Embryonic facial prominence (tissue), 1 donor: ENCODE data around the gene PREX1.

Source experiments
- DNase-seq: peaks from one replicate; pipeline ENCODE4 v3.0.0-alpha.2; 2016; ENCODE audit errors: extremely low spot score

The PREX1 gene

GRCh38 chr20:48734104-48734749, 93.6 kb downstream of the PREX1 start:
- DNase-seq, result no peak

GRCh38 chr20:48733296-48733790, 94.5 kb downstream of the PREX1 start:
- DNase-seq, result no peak

- no peak for DNase-seq
These were observed 95.5 kb downstream of the PREX1 start for GRCh38 chr20:48732081-48732829.

- no peak for DNase-seq
These were observed 96.3 kb downstream of the PREX1 start for GRCh38 chr20:48731536-48731935.

- no peak for DNase-seq
These were observed 96.8 kb downstream of the PREX1 start for GRCh38 chr20:48730977-48731376.

- no peak for DNase-seq
These were observed 98.3 kb downstream of the PREX1 start for GRCh38 chr20:48729538-48729937.

GRCh38 chr20:48728042-48728825, 99.6 kb downstream of the PREX1 start:
- DNase-seq, result no peak

- DNase-seq, result no peak
These were observed 100.6 kb downstream of the PREX1 start for GRCh38 chr20:48727226-48727625.

GRCh38 chr20:48725555-48725991, 102.2 kb downstream of the PREX1 start:
- DNase-seq, result no peak

GRCh38 chr20:48724891-48725554, 102.8 kb downstream of the PREX1 start:
- DNase-seq, result no peak

GRCh38 chr20:48724382-48724781, 103.4 kb downstream of the PREX1 start:
- DNase-seq, result no peak

GRCh38 chr20:48723308-48724264, 104.2 kb downstream of the PREX1 start:
- DNase-seq, result no peak

- no peak for DNase-seq
These were observed 105.0 kb downstream of the PREX1 start for GRCh38 chr20:48722737-48723191.

GRCh38 chr20:48722002-48722731, 105.6 kb downstream of the PREX1 start:
- no peak for DNase-seq

GRCh38 chr20:48721324-48722001, 106.3 kb downstream of the PREX1 start:
- DNase-seq, result no peak

GRCh38 chr20:48720256-48720985, 107.4 kb downstream of the PREX1 start:
- no peak for DNase-seq

- no peak for DNase-seq
These were observed 108.1 kb downstream of the PREX1 start for GRCh38 chr20:48719598-48720255.
